Upper lobe of left lung (tissue), 4 donors: ENCODE measurements around the gene CAPS.

Experiments
- CTCF ChIP-seq, 6 experiments: fragments of 450-650 bp in 4 of 6; fragments of 200-600 bp in 2 of 6; sonication (generic) in 2 of 6; IDR thresholded peaks; one replicate each; pipeline ENCODE4 v1.5.1; 2016 to 2019; ENCODE audit warnings: antibody characterized with exemption in 6 of 6
- EP300 ChIP-seq, 4 donors: sonication (generic); formaldehyde crosslinking; IDR thresholded peaks; one replicate each; pipeline ENCODE4 v1.5.1; 2017; ENCODE audit warnings: antibody characterized with exemption in 4 of 4, control low read depth in 2 of 4
- POLR2A ChIP-seq, 4 donors: fragments of 450-650 bp; IDR thresholded peaks; one replicate each; pipeline ENCODE4 v1.5.1; 2016 to 2017; ENCODE audit warnings: antibody characterized with exemption in 4 of 4, mild to moderate bottlenecking in 2 of 4
- POLR2AphosphoS5 ChIP-seq, 2 donors: sonication (generic); formaldehyde crosslinking; IDR thresholded peaks; one replicate each; pipeline ENCODE4 v1.5.1; 2017; ENCODE audit warnings: antibody characterized with exemption in 2 of 2

- TF ChIP-seq CTCF (IDR thresholded peaks at IDR 0.05), result no peak
- TF ChIP-seq POLR2A (IDR thresholded peaks at IDR 0.05), result no peak
- no peak for TF ChIP-seq POLR2AphosphoS5 (IDR thresholded peaks at IDR 0.05)
- TF ChIP-seq EP300 (IDR thresholded peaks at IDR 0.05), result no peak
These were observed 38.4 kb downstream of the CAPS start for GRCh38 chr19:5952193-5953029.
